ENCODE data around the gene GJA1.
"Not testable (repeated sequence)": the region's sequence is repeated elsewhere in the genome, so short reads cannot be mapped to it uniquely, and the experiment has no call there.

The GJA1 gene

DNA sequence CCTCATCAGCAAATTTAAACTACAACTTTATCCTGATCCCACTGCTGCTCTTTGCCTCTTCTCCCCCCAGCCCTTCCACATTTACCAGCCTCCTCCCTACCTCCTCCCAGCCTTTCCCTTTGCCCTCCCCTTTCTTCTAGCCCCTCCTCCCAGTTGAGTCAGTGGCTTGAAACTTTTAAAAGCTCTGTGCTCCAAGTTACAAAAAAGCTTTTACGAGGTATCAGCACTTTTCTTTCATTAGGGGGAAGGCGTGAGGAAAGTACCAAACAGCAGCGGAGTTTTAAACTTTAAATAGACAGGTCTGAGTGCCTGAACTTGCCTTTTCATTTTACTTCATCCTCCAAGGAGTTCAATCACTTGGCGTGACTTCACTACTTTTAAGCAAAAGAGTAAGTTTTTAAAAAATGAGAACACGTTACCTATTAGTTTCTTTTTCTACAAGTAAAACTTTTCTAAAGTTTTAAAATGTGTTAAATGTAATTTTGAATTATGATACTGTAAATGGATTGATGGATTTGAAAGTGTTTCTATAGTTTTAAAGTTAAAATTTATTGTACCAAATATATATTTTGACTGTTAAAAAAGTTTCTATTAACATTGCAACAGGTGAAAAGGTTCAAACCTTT, at the start of gene GJA1:
GJA1 (plus strand) TSS at position 203 of the 626 bp plus-strand sequence. CDS start 11,202 bp downstream, outside the sequence.
- TF ChIP-seq CTCF (IDR thresholded peaks at IDR 0.05; ENCODE audit: insufficient read depth, low read depth, low read length, missing control alignments): no peak
- DNase-seq (ENCODE audit: low read depth): no peak
- H3K4me3 ChIP-seq (ENCODE audit: low read depth, low read length): no peak within 1 kb of the TSS

- DNase-seq (ENCODE audit: low read depth); H3K4me3 ChIP-seq (ENCODE audit: low read depth, low read length): not testable (repeated sequence)
Observed at GRCh38 chr6:121386551-121386950, 48.9 kb upstream of the GJA1 start.

DNA sequence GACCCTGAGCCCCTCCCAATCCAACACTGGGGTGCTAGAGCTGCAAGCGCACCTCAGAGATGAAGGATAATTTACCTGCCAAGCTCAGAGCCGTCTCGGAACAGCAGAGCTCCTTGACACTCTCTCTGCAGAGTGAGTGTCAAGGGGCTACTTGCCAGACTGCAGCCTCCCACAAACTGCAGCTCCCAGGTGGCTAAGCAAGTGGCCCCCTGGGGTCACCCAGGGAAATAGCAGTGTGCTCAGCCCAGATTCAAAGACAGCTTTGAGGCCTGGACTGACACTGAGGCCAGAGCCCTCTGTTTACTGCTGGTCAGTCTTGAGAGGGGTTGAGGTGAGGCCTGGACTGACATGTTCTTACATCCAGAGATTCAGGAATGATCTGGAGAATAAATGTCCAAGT, 46.0 kb upstream of the GJA1 start:
- no peak for TF ChIP-seq CTCF (IDR thresholded peaks at IDR 0.05; ENCODE audit: insufficient read depth, low read depth, low read length, missing control alignments)
- no peak overlapping the region for H3K4me3 ChIP-seq (ENCODE audit: low read depth, low read length)
- no peak for DNase-seq (ENCODE audit: low read depth)

GRCh38 chr6:121393731-121394505, 41.5 kb upstream of the GJA1 start:
- no peak overlapping the region for H3K4me3 ChIP-seq (ENCODE audit: low read depth, low read length)
- TF ChIP-seq CTCF (IDR thresholded peaks at IDR 0.05; ENCODE audit: insufficient read depth, low read depth, low read length, missing control alignments): no peak
- no peak for DNase-seq (ENCODE audit: low read depth)

DNA sequence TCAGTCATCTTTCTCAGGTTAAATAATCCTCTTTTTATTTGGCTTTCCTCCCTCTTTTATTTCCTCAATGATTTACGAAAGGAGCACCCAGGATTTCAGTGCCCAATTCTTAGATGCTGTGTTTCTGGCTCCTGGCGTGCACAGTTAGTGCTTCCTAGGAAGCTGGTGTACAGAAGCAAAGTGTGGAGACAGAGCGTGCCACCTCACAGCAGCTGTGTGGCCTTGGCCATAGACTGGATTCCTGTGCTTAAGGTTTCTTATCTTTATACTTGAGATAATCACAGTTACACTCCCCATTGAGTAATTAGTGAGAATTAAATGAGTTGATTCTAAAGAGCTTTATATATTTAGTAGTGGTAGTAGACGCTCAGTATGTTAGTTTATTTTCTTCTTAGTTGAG, 39.7 kb upstream of the GJA1 start:
- H3K4me3 ChIP-seq (ENCODE audit: low read depth, low read length): no peak overlapping the region
- no peak for DNase-seq (ENCODE audit: low read depth)
- TF ChIP-seq CTCF (IDR thresholded peaks at IDR 0.05; ENCODE audit: insufficient read depth, low read depth, low read length, missing control alignments): no peak

GRCh38 chr6:121397188-121397587, 38.3 kb upstream of the GJA1 start:
- DNase-seq (ENCODE audit: low read depth); H3K4me3 ChIP-seq (ENCODE audit: low read depth, low read length): not testable (repeated sequence)

GRCh38 chr6:121398127-121398526, 37.3 kb upstream of the GJA1 start:
- no peak for TF ChIP-seq CTCF (IDR thresholded peaks at IDR 0.05; ENCODE audit: insufficient read depth, low read depth, low read length, missing control alignments)
- DNase-seq (ENCODE audit: low read depth): no peak
- H3K4me3 ChIP-seq (ENCODE audit: low read depth, low read length): no peak overlapping the region

DNA sequence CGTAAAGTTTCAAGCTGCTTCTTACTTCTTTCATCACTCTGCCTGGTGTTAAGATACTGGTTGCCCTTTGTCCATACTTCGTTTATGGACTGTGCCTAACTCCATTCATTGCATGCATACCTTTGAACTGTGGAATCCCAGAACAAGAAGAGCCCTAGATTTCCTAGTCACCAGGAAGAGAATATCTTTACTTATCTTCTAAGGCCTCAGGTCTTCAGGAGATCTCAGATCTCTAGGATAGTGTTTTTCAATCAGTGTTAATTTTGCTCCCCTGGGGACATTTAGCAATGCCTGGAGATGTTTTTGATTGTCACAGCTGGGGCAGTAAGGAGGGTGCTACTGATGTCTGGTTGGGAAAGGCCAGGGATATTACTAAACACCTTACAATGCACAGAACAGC, 35.5 kb upstream of the GJA1 start:
- no peak overlapping the region for H3K4me3 ChIP-seq (ENCODE audit: low read depth, low read length)
- no peak for TF ChIP-seq CTCF (IDR thresholded peaks at IDR 0.05; ENCODE audit: insufficient read depth, low read depth, low read length, missing control alignments)
- DNase-seq (ENCODE audit: low read depth): no peak
